Astrocyte (in vitro differentiated cells and primary cell): ENCODE data around the gene NHLRC1. TPM values are rescaled to one million over a fixed set of nuclear protein-coding genes. Genes with fewer than 3 reads are reported as not detected.

Experiments used
- DNase-seq: peaks from one replicate; pipeline ENCODE4 v3.0.0-alpha.2; 2010; ENCODE audit warnings: low read depth
- FAIRE-seq: peaks from 2 replicates; lab custom pipeline; 2011; peaks lifted over from hg19 to GRCh38; lab: Jason Lieb, UNC
- H2AFZ ChIP-seq: 2 replicates; pipeline ENCODE4 v1.6.0; 2012; ENCODE audit warnings: low read depth, low read length, inconsistent platforms
- H3K27ac ChIP-seq: 2 replicates; pipeline ENCODE4 v1.5.1; 2011; ENCODE audit warnings: low read depth, low read length, inconsistent platforms
- H3K27me3 ChIP-seq: 2 replicates; pipeline ENCODE4 v1.6.0; 2011; ENCODE audit warnings: low read length, inconsistent platforms; ENCODE audit not compliant: insufficient read depth
- H3K36me3 ChIP-seq: 2 replicates; pipeline ENCODE4 v1.5.1; 2011; ENCODE audit warnings: low read length, inconsistent platforms; ENCODE audit not compliant: insufficient read depth
- H3K4me1 ChIP-seq: 2 replicates; pipeline ENCODE4 v1.5.1; 2011; ENCODE audit warnings: low read length, inconsistent platforms; ENCODE audit not compliant: insufficient read depth
- H3K4me2 ChIP-seq: 2 replicates; pipeline ENCODE4 v1.6.0; 2012; ENCODE audit warnings: low read length, inconsistent platforms
- H3K4me3 ChIP-seq: 2 replicates; pipeline ENCODE4 v1.5.1; 2011; ENCODE audit warnings: low read depth, mild to moderate bottlenecking, low read length, inconsistent platforms; ENCODE audit not compliant: insufficient read depth
- H3K79me2 ChIP-seq: 2 replicates; pipeline ENCODE4 v1.6.0; 2012; ENCODE audit warnings: mild to moderate bottlenecking, low read length, inconsistent platforms; ENCODE audit not compliant: insufficient read depth
- H3K9ac ChIP-seq: 2 replicates; pipeline ENCODE4 v1.6.0; 2012; ENCODE audit warnings: mild to moderate bottlenecking, low read length, inconsistent platforms
- H3K9me3 ChIP-seq: 2 replicates; pipeline ENCODE4 v1.5.1; 2012; ENCODE audit warnings: low read depth, mild to moderate bottlenecking, low read length, inconsistent platforms; ENCODE audit not compliant: insufficient read depth
- H4K20me1 ChIP-seq: 2 replicates; pipeline ENCODE4 v1.6.0; 2012; ENCODE audit warnings: low read length, inconsistent platforms; ENCODE audit not compliant: insufficient read depth
- H3K27ac Mint-ChIP-seq: one replicate; pipeline ENCODE4 v1.8.0; 2021; ENCODE audit warnings: mild to moderate bottlenecking, mixed read lengths; ENCODE audit not compliant: unreplicated experiment
- H3K27me3 Mint-ChIP-seq: one replicate; pipeline ENCODE4 v1.8.0; 2021; ENCODE audit warnings: low read depth, mixed read lengths; ENCODE audit not compliant: unreplicated experiment
- H3K36me3 Mint-ChIP-seq: one replicate; pipeline ENCODE4 v1.8.0; 2021; ENCODE audit warnings: low read depth, mixed read lengths; ENCODE audit not compliant: unreplicated experiment
- H3K4me1 Mint-ChIP-seq: one replicate; pipeline ENCODE4 v1.8.0; 2021; ENCODE audit warnings: low read depth, mixed read lengths; ENCODE audit not compliant: unreplicated experiment
- H3K4me3 Mint-ChIP-seq: one replicate; pipeline ENCODE4 v1.8.0; 2021; ENCODE audit warnings: mild to moderate bottlenecking, moderate library complexity, mixed read lengths; ENCODE audit not compliant: unreplicated experiment
- H3K9me3 Mint-ChIP-seq: one replicate; pipeline ENCODE4 v1.8.0; 2021; ENCODE audit warnings: mild to moderate bottlenecking, mixed read lengths; ENCODE audit not compliant: unreplicated experiment
- EZH2 ChIP-seq: IDR thresholded peaks from 2 replicates; pipeline ENCODE4 v1.6.1; 2012; ENCODE audit warnings: mild to moderate bottlenecking, low read length, inconsistent platforms; ENCODE audit not compliant: insufficient read depth
- total RNA-seq: library from RNA; stranded (reverse); gene quantifications from 2 replicates; pipeline ENCODE4 v1.2.1, GENCODE V29; 2021
- TF ChIP-seq, protein P1 (sequence below): IDR thresholded peaks from 2 replicates; pipeline ENCODE4 v1.5.1; 2011; ENCODE audit warnings: low read depth, mild to moderate bottlenecking, inconsistent platforms, low read length, moderate library complexity; ENCODE audit not compliant: insufficient read depth

Gene NHLRC1
- total RNA-seq, 1 donor from 2014 or later: not detected

GRCh38 chr6:18142591-18142861, 20.0 kb upstream of the NHLRC1 start:
- no peak for TF ChIP-seq EZH2
- TF ChIP-seq, protein P1, sequence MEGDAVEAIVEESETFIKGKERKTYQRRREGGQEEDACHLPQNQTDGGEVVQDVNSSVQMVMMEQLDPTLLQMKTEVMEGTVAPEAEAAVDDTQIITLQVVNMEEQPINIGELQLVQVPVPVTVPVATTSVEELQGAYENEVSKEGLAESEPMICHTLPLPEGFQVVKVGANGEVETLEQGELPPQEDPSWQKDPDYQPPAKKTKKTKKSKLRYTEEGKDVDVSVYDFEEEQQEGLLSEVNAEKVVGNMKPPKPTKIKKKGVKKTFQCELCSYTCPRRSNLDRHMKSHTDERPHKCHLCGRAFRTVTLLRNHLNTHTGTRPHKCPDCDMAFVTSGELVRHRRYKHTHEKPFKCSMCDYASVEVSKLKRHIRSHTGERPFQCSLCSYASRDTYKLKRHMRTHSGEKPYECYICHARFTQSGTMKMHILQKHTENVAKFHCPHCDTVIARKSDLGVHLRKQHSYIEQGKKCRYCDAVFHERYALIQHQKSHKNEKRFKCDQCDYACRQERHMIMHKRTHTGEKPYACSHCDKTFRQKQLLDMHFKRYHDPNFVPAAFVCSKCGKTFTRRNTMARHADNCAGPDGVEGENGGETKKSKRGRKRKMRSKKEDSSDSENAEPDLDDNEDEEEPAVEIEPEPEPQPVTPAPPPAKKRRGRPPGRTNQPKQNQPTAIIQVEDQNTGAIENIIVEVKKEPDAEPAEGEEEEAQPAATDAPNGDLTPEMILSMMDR: no peak
- Histone ChIP-seq H3K4me1 (peaks cover 3% of the 10 kb centered on the region), H3K27ac (no peak overlapping the region), H3K79me2 (no peaks in the 10 kb centered on the region), H3K9me3 (no peaks in the 10 kb centered on the region), H3K9ac (no peak overlapping the region), H4K20me1 (no peaks in the 10 kb centered on the region), H3K4me2 (no peak overlapping the region), H2AFZ (no peak overlapping the region), H3K4me3 (no peak overlapping the region), H3K36me3 (no peaks in the 10 kb centered on the region), H3K27me3 (no peaks in the 10 kb centered on the region)
- H3K9me3 Mint-ChIP-seq: no peaks in the 10 kb centered on the region
- H3K4me3 Mint-ChIP-seq: no peak overlapping the region
- no peak for FAIRE-seq
- DNase-seq: no peak
- H3K27ac Mint-ChIP-seq: no peak overlapping the region
- no peaks in the 10 kb centered on the region for H3K4me1 Mint-ChIP-seq
- peaks cover 5% of the 10 kb centered on the region for H3K36me3 Mint-ChIP-seq
- H3K27me3 Mint-ChIP-seq: no peaks in the 10 kb centered on the region

DNA sequence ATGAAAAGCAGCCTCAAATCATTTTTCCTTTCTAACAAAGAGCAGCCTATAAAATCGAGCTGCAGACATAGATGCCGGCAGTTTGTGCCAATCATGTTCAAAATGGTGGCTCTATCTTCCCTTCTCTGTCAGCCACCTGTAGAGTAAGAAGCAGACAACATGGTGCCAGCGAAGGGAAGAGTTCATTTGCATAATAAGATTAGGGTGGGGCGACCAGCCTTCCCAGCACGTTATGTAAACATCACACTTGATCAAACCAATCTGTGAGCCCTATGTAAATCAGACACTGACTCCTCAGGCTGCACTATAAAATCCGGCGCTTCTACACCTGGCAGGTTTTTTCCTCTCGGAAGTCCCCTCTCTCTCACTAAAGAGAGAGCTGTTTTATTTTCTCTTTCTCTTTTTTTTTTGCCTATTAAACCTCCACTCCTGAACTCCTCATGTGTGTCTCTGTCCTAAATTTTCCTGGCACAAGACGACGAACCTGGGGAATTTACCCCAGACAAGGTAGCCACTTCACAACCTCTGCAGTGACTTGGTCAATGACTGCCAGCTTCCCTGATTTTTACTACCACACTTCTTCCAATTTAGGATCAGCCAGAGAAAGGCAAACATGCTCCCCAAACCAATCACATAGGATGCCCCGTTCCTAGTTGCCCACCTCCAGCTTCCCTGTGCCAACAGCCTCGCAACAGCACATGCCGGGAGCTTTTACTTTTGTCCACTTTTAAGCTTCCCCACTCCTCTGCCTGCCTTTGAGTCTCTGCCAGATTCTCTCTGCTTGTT, 19.5 kb upstream of the NHLRC1 start:
- Histone ChIP-seq H3K27ac (no peak overlapping the region), H3K4me3 (no peak overlapping the region), H3K9me3 (no peaks in the 10 kb centered on the region), H3K79me2 (no peaks in the 10 kb centered on the region), H3K4me1 (no peaks in the 10 kb centered on the region), H3K36me3 (no peaks in the 10 kb centered on the region), H3K9ac (no peak overlapping the region), H4K20me1 (no peaks in the 10 kb centered on the region), H3K4me2 (no peak overlapping the region), H2AFZ (no peak overlapping the region), H3K27me3 (no peaks in the 10 kb centered on the region)
- no peak for FAIRE-seq
- Mint-ChIP-seq H3K27me3 (no peaks in the 10 kb centered on the region), H3K36me3 (peaks cover 5% of the 10 kb centered on the region), H3K4me1 (no peaks in the 10 kb centered on the region), H3K27ac (no peak overlapping the region), H3K4me3 (no peak overlapping the region), H3K9me3 (no peaks in the 10 kb centered on the region)
- DNase-seq: no peak
- TF ChIP-seq, protein P1: no peak
- TF ChIP-seq EZH2: no peak

GRCh38 chr6:18139935-18140621, 17.6 kb upstream of the NHLRC1 start:
- no peak overlapping the region for H3K27ac Mint-ChIP-seq
- DNase-seq: no peak
- H3K27me3 Mint-ChIP-seq: no peaks in the 10 kb centered on the region
- Histone ChIP-seq H3K9me3 (no peaks in the 10 kb centered on the region), H4K20me1 (no peaks in the 10 kb centered on the region), H2AFZ (no peak overlapping the region), H3K27me3 (no peaks in the 10 kb centered on the region), H3K79me2 (no peaks in the 10 kb centered on the region), H3K27ac (no peak overlapping the region), H3K9ac (no peak overlapping the region), H3K4me1 (no peaks in the 10 kb centered on the region), H3K4me2 (no peak overlapping the region), H3K36me3 (peaks cover 3% of the 10 kb centered on the region), H3K4me3 (no peak overlapping the region)
- H3K4me3 Mint-ChIP-seq: no peak overlapping the region
- TF ChIP-seq, protein P1: no peak
- TF ChIP-seq EZH2: no peak
- FAIRE-seq: no peak
- H3K9me3 Mint-ChIP-seq: no peaks in the 10 kb centered on the region
- H3K4me1 Mint-ChIP-seq: no peaks in the 10 kb centered on the region
- H3K36me3 Mint-ChIP-seq: peaks cover 8% of the 10 kb centered on the region
